SK-N-SH (cell line): ENCODE measurements around the gene NCAN. TPM values are rescaled to one million over a fixed set of nuclear protein-coding genes. Genes with fewer than 3 reads are reported as not detected.

Experiments used
- CTCF ChIA-PET: fragments of 300-600, 350-600 bp; formaldehyde crosslinking; extraction: SDS; loops from one replicate; lab custom pipeline; 2021; lab: Yijun Ruan, JAX
- POLR2A ChIA-PET: fragments of 350-600 bp; sonication (Branson Sonifier 250); formaldehyde crosslinking; extraction: SDS; loops from one replicate; lab custom pipeline; 2020; ENCODE audit warnings: antibody characterized with exemption, inconsistent platforms; lab: Yijun Ruan, JAX
- DNase-seq: peaks from one replicate; pipeline ENCODE4 v3.0.0; 2012
- H2AFZ ChIP-seq: fragments of 200-600 bp; sonication (generic); 2 replicates; pipeline ENCODE4 v1.8.1; 2016; ENCODE audit warnings: antibody characterized with exemption, mild to moderate bottlenecking, low read depth
- H3F3A ChIP-seq: fragments of 200-600 bp; sonication (generic); replicated peaks from 2 replicates; pipeline ENCODE3; 2016; ENCODE audit warnings: antibody characterized with exemption, mild to moderate bottlenecking; ENCODE audit not compliant: insufficient read depth
- H3K27ac ChIP-seq, 2 experiments: fragments of 200-500 bp in 1 of 2; fragments of 200-600 bp in 1 of 2; sonication (Bioruptor generic) in 1 of 2; sonication (generic), shearing (Covaris generic) in 1 of 2; 2 replicates each; pipeline versions ENCODE4 v1.5.1 to v1.6.1; 2014 to 2016; ENCODE audit warnings: low read depth in 2 of 2, inconsistent platforms in 1 of 2, low read length in 1 of 2, mild to moderate bottlenecking in 1 of 2, mixed read lengths in 1 of 2
- H3K27me3 ChIP-seq: fragments of 200-600 bp; sonication (generic), shearing (Covaris generic); 2 replicates; pipeline ENCODE4 v1.6.1; 2016; ENCODE audit warnings: mixed run types; ENCODE audit not compliant: insufficient read depth
- H3K36me3 ChIP-seq, 2 experiments: fragments of 200-500 bp in 1 of 2; fragments of 200-600 bp in 1 of 2; sonication (Bioruptor generic) in 1 of 2; sonication (generic) in 1 of 2; replicated peaks in 1 of 2; 2 replicates each; pipeline versions ENCODE3 to v1.5.1; 2014 to 2016; ENCODE audit warnings: low read length in 1 of 2, mild to moderate bottlenecking in 1 of 2; ENCODE audit not compliant: insufficient read depth in 2 of 2, control insufficient read depth in 1 of 2
- H3K4me1 ChIP-seq, 2 experiments: fragments of 200-500 bp in 1 of 2; fragments of 200-600 bp in 1 of 2; sonication (Bioruptor generic) in 1 of 2; sonication (generic), shearing (Covaris generic) in 1 of 2; 2 replicates each; pipeline versions ENCODE4 v1.5.1 to v1.6.1; 2014 to 2016; ENCODE audit warnings: low read depth in 1 of 2, low read length in 1 of 2, mixed run types in 1 of 2; ENCODE audit not compliant: insufficient read depth in 2 of 2, control insufficient read depth in 1 of 2
- H3K4me2 ChIP-seq: fragments of 200-600 bp; sonication (generic), shearing (Covaris generic); 2 replicates; pipeline ENCODE4 v1.6.1; 2017; ENCODE audit warnings: mixed run types
- H3K4me3 ChIP-seq, 2 experiments: fragments of 200-500 bp in 1 of 2; fragments of 200-600 bp in 1 of 2; sonication (Bioruptor generic) in 1 of 2; sonication (generic), shearing (Covaris generic) in 1 of 2; 2 replicates each; pipeline versions ENCODE4 v1.5.1 to v1.8.1; 2014 to 2016; ENCODE audit warnings: low read depth in 2 of 2, inconsistent platforms in 1 of 2, low read length in 1 of 2, mild to moderate bottlenecking in 1 of 2, mixed read lengths in 1 of 2, moderate library complexity in 1 of 2
- H3K79me2 ChIP-seq: fragments of 200-600 bp; sonication (generic); 2 replicates; pipeline ENCODE4 v1.8.1; 2017; ENCODE audit warnings: mild to moderate bottlenecking; ENCODE audit not compliant: insufficient read depth
- H3K9ac ChIP-seq: fragments of 200-600 bp; sonication (generic); 2 replicates; pipeline ENCODE4 v1.6.1; 2017; ENCODE audit warnings: mixed run types
- H3K9me2 ChIP-seq: fragments of 200-600 bp; sonication (generic); 2 replicates; pipeline ENCODE4 v1.6.1; 2017; ENCODE audit warnings: mixed run types
- H3K9me3 ChIP-seq: fragments of 200-600 bp; sonication (generic); 2 replicates; pipeline ENCODE4 v1.6.1; 2017; ENCODE audit warnings: mixed run types, mild to moderate bottlenecking, moderate library complexity
- H4K20me1 ChIP-seq: fragments of 200-600 bp; sonication (generic); 2 replicates; pipeline ENCODE4 v1.6.1; 2017; ENCODE audit warnings: mild to moderate bottlenecking, mixed run types; ENCODE audit not compliant: insufficient read depth
- ELF1 ChIP-seq: IDR thresholded peaks from 2 replicates; pipeline ENCODE4 v1.4.0; 2012
- EZH2phosphoT487 ChIP-seq: fragments of 200-600 bp; sonication (generic); IDR thresholded peaks from 2 replicates; pipeline ENCODE4 v1.6.1; 2017; ENCODE audit warnings: low read depth, mixed run types, mild to moderate bottlenecking, antibody characterized with exemption, moderate library complexity, borderline replicate concordance
- GATA2 ChIP-seq: sonication (generic); formaldehyde crosslinking; IDR thresholded peaks from 2 replicates; pipeline ENCODE4 v1.5.0; 2020; ENCODE audit warnings: mild to moderate bottlenecking, missing genetic modification reagents
- MEF2A ChIP-seq: IDR thresholded peaks from 2 replicates; pipeline ENCODE4 v1.4.0; 2012; ENCODE audit warnings: low read depth, borderline replicate concordance
- RXRA ChIP-seq: IDR thresholded peaks from 2 replicates; pipeline ENCODE4 v1.4.0; 2012; ENCODE audit warnings: low read depth, mild to moderate bottlenecking, borderline replicate concordance
- WGBS: methylation state at CpG from one replicate; pipeline ENCODE4 v1.1.6; 2017; ENCODE audit warnings: low lambda C conversion rate; 5-methylcytosine and 5-hydroxymethylcytosine counted together
- polyA plus RNA-seq, 3 experiments: library from polyadenylated mRNA; depleted of rRNA; stranded (reverse); fragments of >200 nt; gene quantifications; 2 replicates each; pipeline ENCODE4 v1.2.3, GENCODE V29; 2012
- TF ChIP-seq, protein P1 (sequence below): IDR thresholded peaks from 2 replicates; pipeline ENCODE4 v1.6.1; 2012; ENCODE audit warnings: mild to moderate bottlenecking, low read depth, low read length, moderate library complexity
- TF ChIP-seq, protein P2 (sequence below): IDR thresholded peaks from 2 replicates; pipeline ENCODE4 v1.4.0; 2012; ENCODE audit warnings: low read depth, borderline replicate concordance
- TF ChIP-seq, protein P3 (sequence below): IDR thresholded peaks from 2 replicates; pipeline ENCODE4 v1.4.0; 2012; ENCODE audit warnings: low read depth

The NCAN gene
- polyA plus RNA-seq, 1 of the 3 experiments (the other 2 are of a cell fraction): 0.03 TPM

DNA sequence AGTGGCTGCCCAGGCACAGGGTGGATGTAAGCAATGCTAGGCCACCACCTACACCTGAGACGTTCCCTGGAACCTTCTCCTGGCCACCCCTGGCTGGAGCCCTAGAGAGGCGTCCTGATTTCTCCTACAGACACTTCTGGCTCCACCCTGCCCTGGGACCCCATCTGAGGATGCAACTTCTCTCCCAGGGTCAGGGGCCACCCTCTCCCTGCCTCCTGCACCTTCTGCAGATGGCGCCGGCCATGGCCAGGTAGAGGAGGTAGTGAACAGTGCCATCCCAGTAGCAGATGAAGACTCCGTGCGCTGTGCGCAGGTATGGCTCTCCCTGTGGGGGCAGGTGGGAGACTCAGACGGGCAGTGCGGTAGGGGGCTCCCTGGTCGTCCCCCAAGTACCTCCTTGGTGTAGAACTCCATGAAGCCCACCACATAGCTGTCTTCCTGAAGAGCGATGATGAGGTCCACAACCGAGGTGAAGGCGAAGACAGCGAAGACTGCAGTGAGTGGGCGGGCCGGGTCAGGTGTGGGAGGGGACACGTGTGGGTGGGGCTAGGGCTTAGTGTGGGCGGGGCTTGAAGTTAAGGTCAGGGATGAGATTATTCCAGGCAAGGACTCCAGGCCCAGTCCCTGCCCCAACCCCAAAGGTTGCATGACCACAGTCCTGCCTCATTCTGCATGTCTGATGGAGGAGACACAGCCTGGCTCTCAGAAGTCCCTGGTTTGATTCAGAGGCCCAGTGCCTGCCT lies 58.4 kb downstream of the NCAN start:
- Histone ChIP-seq H3K4me3 (no peak overlapping the region), H3K9me2 (no peaks in the 10 kb centered on the region), H3K9ac (no peak overlapping the region), H2AFZ (no peak overlapping the region), H3F3A (peaks cover 3% of the 10 kb centered on the region), H3K4me1 (peaks cover 0 to 8% of the 10 kb centered on the region in 2 experiments; a peak in 1 of 4 replicates), H3K4me2 (no peak overlapping the region), H4K20me1 (no peaks in the 10 kb centered on the region), H3K27me3 (no peaks in the 10 kb centered on the region), H3K27ac (no peak overlapping the region), H3K9me3 (no peaks in the 10 kb centered on the region), H3K79me2 (no peaks in the 10 kb centered on the region), H3K36me3 (no peaks in the 10 kb centered on the region)
- WGBS: 80% methylated on average over 14 of the region's 18 CpGs
- no peak for TF ChIP-seq GATA2 (CRISPR knock-in tag)
- no peak for TF ChIP-seq ELF1
- TF ChIP-seq RXRA: no peak
- TF ChIP-seq, protein P1, sequence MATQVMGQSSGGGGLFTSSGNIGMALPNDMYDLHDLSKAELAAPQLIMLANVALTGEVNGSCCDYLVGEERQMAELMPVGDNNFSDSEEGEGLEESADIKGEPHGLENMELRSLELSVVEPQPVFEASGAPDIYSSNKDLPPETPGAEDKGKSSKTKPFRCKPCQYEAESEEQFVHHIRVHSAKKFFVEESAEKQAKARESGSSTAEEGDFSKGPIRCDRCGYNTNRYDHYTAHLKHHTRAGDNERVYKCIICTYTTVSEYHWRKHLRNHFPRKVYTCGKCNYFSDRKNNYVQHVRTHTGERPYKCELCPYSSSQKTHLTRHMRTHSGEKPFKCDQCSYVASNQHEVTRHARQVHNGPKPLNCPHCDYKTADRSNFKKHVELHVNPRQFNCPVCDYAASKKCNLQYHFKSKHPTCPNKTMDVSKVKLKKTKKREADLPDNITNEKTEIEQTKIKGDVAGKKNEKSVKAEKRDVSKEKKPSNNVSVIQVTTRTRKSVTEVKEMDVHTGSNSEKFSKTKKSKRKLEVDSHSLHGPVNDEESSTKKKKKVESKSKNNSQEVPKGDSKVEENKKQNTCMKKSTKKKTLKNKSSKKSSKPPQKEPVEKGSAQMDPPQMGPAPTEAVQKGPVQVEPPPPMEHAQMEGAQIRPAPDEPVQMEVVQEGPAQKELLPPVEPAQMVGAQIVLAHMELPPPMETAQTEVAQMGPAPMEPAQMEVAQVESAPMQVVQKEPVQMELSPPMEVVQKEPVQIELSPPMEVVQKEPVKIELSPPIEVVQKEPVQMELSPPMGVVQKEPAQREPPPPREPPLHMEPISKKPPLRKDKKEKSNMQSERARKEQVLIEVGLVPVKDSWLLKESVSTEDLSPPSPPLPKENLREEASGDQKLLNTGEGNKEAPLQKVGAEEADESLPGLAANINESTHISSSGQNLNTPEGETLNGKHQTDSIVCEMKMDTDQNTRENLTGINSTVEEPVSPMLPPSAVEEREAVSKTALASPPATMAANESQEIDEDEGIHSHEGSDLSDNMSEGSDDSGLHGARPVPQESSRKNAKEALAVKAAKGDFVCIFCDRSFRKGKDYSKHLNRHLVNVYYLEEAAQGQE: no peak
- TF ChIP-seq, protein P2, sequence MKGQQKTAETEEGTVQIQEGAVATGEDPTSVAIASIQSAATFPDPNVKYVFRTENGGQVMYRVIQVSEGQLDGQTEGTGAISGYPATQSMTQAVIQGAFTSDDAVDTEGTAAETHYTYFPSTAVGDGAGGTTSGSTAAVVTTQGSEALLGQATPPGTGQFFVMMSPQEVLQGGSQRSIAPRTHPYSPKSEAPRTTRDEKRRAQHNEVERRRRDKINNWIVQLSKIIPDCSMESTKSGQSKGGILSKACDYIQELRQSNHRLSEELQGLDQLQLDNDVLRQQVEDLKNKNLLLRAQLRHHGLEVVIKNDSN: no peak
- ChIA-PET POLR2A (no interaction called here), CTCF (interaction anchor here (1.1 kb wide), 1 partner anchor 11 kb away, joined by 3 read pairs; no protein-coding TSS in a partner anchor)
- DNase-seq: peak; percentile 47

DNA sequence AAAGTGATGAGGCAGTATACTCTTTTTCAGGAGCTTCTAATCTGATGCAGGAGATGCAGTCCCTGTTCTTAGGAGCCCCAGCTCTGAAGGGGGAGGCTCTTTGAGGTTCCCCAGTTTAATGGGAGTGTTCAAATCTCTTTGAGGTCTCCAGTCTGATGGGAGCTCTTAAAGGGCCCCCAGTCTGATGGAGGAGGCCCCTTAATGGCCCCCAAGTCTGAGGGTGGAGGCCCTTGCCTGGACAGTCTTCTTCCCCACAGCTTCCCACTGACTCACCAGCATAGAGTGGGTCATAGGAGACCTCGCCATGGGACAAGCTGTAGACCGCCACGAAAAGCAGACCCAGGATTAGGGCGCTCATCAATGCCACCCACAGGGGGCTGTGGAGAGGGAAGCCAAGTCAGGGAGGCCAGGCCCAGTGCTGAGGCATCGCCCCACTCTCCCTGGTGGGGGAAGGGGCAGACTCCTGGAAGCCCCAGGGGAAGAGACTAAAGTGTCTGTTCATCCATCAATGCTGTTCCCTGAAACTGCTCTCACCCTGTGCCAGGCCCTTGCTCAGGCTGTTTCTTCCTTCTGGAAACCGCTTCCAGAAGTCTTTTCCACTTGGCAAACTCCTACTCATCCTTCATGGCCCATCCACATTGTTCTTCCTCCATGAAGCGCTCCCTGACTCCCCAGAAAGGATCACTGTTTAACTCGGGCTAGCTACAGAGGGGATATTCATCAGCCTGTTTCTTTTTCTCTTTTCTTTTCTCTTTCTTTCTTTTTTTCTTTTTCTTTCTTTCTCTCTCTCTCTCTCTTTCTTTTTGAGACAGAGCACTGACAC lies 59.2 kb downstream of the NCAN start:
- H3K9ac ChIP-seq: no peak overlapping the region
- no peak overlapping the region for H3K4me3 ChIP-seq
- TF ChIP-seq EZH2phosphoT487 (no peak), GATA2 (CRISPR knock-in tag) (no peak), MEF2A (no peak), RXRA (no peak)
- TF ChIP-seq, protein P3, sequence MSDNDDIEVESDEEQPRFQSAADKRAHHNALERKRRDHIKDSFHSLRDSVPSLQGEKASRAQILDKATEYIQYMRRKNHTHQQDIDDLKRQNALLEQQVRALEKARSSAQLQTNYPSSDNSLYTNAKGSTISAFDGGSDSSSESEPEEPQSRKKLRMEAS: no peak
- no peaks in the 10 kb centered on the region for H3K9me3 ChIP-seq
- H3F3A ChIP-seq: peaks cover 3% of the 10 kb centered on the region
- ChIA-PET CTCF (interaction anchor here (1.1 kb wide), 1 partner anchor 12 kb away, joined by 3 read pairs; no protein-coding TSS in a partner anchor), POLR2A (no interaction called here)
- DNase-seq: peak; percentile 11
- no peaks in the 10 kb centered on the region for H3K79me2 ChIP-seq
- no peaks in the 10 kb centered on the region for H4K20me1 ChIP-seq
- 96% methylated on average over 3 of the region's 8 CpGs for WGBS
- H3K27me3 ChIP-seq: no peaks in the 10 kb centered on the region
- H3K36me3 ChIP-seq: peaks cover 0 to 8% of the 10 kb centered on the region in 2 experiments
- peaks cover 0 to 8% of the 10 kb centered on the region in 2 experiments; a peak in 1 of 4 replicates for H3K4me1 ChIP-seq
- no peak overlapping the region for H2AFZ ChIP-seq
- H3K4me2 ChIP-seq: no peak overlapping the region
- no peak overlapping the region for H3K27ac ChIP-seq
- H3K9me2 ChIP-seq: no peaks in the 10 kb centered on the region
